Glutamatergic neuron (in vitro differentiated cells): ENCODE results near the gene APEH. TPM values are rescaled to one million over a fixed set of nuclear protein-coding genes. Genes with fewer than 3 reads are reported as not detected.
"Not testable (repeated sequence)": the region's sequence is repeated elsewhere in the genome, so short reads cannot be mapped to it uniquely, and the experiment has no call there.

Experiments
- DNase-seq: peaks from one replicate; pipeline ENCODE4 v3.0.0; 2022
- H3K27ac Mint-ChIP-seq: one replicate; pipeline ENCODE4 v1.8.0; 2020; ENCODE audit warnings: mild to moderate bottlenecking, mixed read lengths, inconsistent platforms; ENCODE audit not compliant: unreplicated experiment
- H3K27me3 Mint-ChIP-seq: one replicate; pipeline ENCODE4 v1.8.0; 2020; ENCODE audit warnings: mild to moderate bottlenecking, moderate library complexity, mixed read lengths, inconsistent platforms; ENCODE audit not compliant: unreplicated experiment
- H3K36me3 Mint-ChIP-seq: one replicate; pipeline ENCODE4 v1.8.0; 2020; ENCODE audit warnings: mild to moderate bottlenecking, mixed read lengths, inconsistent platforms; ENCODE audit not compliant: unreplicated experiment
- H3K4me1 Mint-ChIP-seq: one replicate; pipeline ENCODE4 v1.8.0; 2020; ENCODE audit warnings: mild to moderate bottlenecking, low read depth, mixed read lengths, inconsistent platforms; ENCODE audit not compliant: unreplicated experiment
- H3K4me3 Mint-ChIP-seq: one replicate; pipeline ENCODE4 v1.8.0; 2020; ENCODE audit warnings: mild to moderate bottlenecking, mixed read lengths, inconsistent platforms; ENCODE audit not compliant: unreplicated experiment
- H3K9me3 Mint-ChIP-seq: one replicate; pipeline ENCODE4 v1.8.0; 2020; ENCODE audit warnings: mild to moderate bottlenecking, moderate library complexity, mixed read lengths, inconsistent platforms; ENCODE audit not compliant: unreplicated experiment
- CTCF ChIP-seq: fragments of 200-600 bp; sonication (generic); IDR thresholded peaks from one replicate; pipeline ENCODE4 v1.5.0; 2021; ENCODE audit not compliant: partially characterized antibody, unreplicated experiment
- total RNA-seq: library from RNA; stranded (reverse); fragmentation: NEBNext Ultra II Directional; extraction: Animal tissue kit (Norgen Biotek cat#: 25700); gene quantifications from one replicate; pipeline ENCODE4 v1.2.1, GENCODE V29; 2021; ENCODE audit not compliant: unreplicated experiment

Gene APEH
- total RNA-seq, 1 donor from 2014 or later = 119 TPM

GRCh38 chr3:49680493-49681231, 6.5 kb downstream of the APEH start:
- peaks cover 5% of the 10 kb centered on the region for H3K36me3 Mint-ChIP-seq
- TF ChIP-seq CTCF = no peak
- H3K27ac Mint-ChIP-seq = no peak overlapping the region
- H3K27me3 Mint-ChIP-seq = peaks cover 6% of the 10 kb centered on the region
- no peaks in the 10 kb centered on the region for H3K4me1 Mint-ChIP-seq
- H3K4me3 Mint-ChIP-seq = no peak overlapping the region
- peaks cover 4% of the 10 kb centered on the region for H3K9me3 Mint-ChIP-seq
- DNase-seq = no peak

- H3K9me3 Mint-ChIP-seq = peaks cover 4% of the 10 kb centered on the region
- H3K27ac Mint-ChIP-seq = no peak overlapping the region
- no peaks in the 10 kb centered on the region for H3K4me1 Mint-ChIP-seq
- no peak for DNase-seq
- H3K4me3 Mint-ChIP-seq = no peak overlapping the region
- H3K36me3 Mint-ChIP-seq = peaks cover 5% of the 10 kb centered on the region
- H3K27me3 Mint-ChIP-seq = peaks cover 6% of the 10 kb centered on the region
- TF ChIP-seq CTCF = no peak
Measured at GRCh38 chr3:49681232-49681522, 7.0 kb downstream of the APEH start.

GRCh38 chr3:49681543-49681942, 7.4 kb downstream of the APEH start:
- no peak for TF ChIP-seq CTCF
- no peak overlapping the region for H3K27ac Mint-ChIP-seq
- peaks cover 4% of the 10 kb centered on the region for H3K9me3 Mint-ChIP-seq
- no peak for DNase-seq
- H3K4me1 Mint-ChIP-seq = no peaks in the 10 kb centered on the region
- no peak overlapping the region for H3K4me3 Mint-ChIP-seq
- H3K27me3 Mint-ChIP-seq = peaks cover 6% of the 10 kb centered on the region
- H3K36me3 Mint-ChIP-seq = peaks cover 5% of the 10 kb centered on the region

GRCh38 chr3:49683162-49683561, 9.0 kb downstream of the APEH start:
- Mint-ChIP-seq H3K4me1 (no peaks in the 10 kb centered on the region), H3K4me3 (no peak overlapping the region), H3K9me3 (peaks cover 4% of the 10 kb centered on the region), H3K27me3 (peaks cover 6% of the 10 kb centered on the region), H3K27ac (no peak overlapping the region), H3K36me3 (peaks cover 5% of the 10 kb centered on the region)
- no peak for DNase-seq
- TF ChIP-seq CTCF = no peak

- not testable (repeated sequence) for H3K4me1 Mint-ChIP-seq, H3K4me3 Mint-ChIP-seq, H3K9me3 Mint-ChIP-seq, H3K27ac Mint-ChIP-seq, DNase-seq, H3K36me3 Mint-ChIP-seq
- peaks cover 14% of the 10 kb centered on the region for H3K27me3 Mint-ChIP-seq
Measured at GRCh38 chr3:49684453-49684852, 10.3 kb downstream of the APEH start.

- not testable (repeated sequence) for DNase-seq, H3K9me3 Mint-ChIP-seq, H3K36me3 Mint-ChIP-seq, H3K4me3 Mint-ChIP-seq, H3K4me1 Mint-ChIP-seq, H3K27ac Mint-ChIP-seq
- peaks cover 18% of the 10 kb centered on the region for H3K27me3 Mint-ChIP-seq
Measured at GRCh38 chr3:49685103-49685502, 11.0 kb downstream of the APEH start.

- not testable (repeated sequence) for DNase-seq, H3K36me3 Mint-ChIP-seq, H3K4me3 Mint-ChIP-seq, H3K9me3 Mint-ChIP-seq, H3K27ac Mint-ChIP-seq, H3K4me1 Mint-ChIP-seq
- H3K27me3 Mint-ChIP-seq = peaks cover 14% of the 10 kb centered on the region
Measured at GRCh38 chr3:49685846-49686245, 11.7 kb downstream of the APEH start.

- H3K27ac Mint-ChIP-seq, H3K36me3 Mint-ChIP-seq, H3K4me1 Mint-ChIP-seq, DNase-seq, H3K9me3 Mint-ChIP-seq: not testable (repeated sequence)
- H3K27me3 Mint-ChIP-seq = peaks cover 14% of the 10 kb centered on the region
- H3K4me3 Mint-ChIP-seq = peak overlapping the region; percentile 38
Measured at GRCh38 chr3:49686346-49686745, 12.2 kb downstream of the APEH start.
